NCI-H524 (cell line): ENCODE results near the gene DNAH6.

Source experiments
- DNase-seq, 2 experiments: peaks; one replicate each; lab custom pipeline; 2025; lab: John Stamatoyannopoulos, UW

Gene DNAH6

GRCh38 chr2:84694088-84694622 lies 177.9 kb downstream of the DNAH6 start:
- no peak for DNase-seq

- DNase-seq: no peak
These were observed 181.6 kb downstream of the DNAH6 start for GRCh38 chr2:84697895-84698294.

GRCh38 chr2:84700006-84700405 lies 183.7 kb downstream of the DNAH6 start:
- DNase-seq: no peak

DNA sequence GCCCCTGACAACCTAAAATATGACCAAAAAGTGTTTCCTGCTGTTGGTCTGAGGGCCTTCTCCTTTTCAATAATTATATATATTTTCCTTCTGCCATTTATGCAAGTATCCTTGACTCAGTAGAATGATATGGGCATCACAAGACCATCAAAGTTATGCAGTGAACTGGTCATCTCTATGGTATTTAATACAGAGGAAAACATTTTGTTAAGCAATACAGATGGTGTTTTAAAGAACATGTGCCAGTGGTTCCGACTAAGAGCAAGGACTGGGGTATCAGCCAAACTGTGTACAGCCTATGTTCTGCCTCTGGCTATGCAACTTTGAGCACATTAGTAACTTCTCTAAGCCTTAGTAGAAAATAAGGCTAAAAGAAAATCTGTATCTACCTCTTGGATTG lies 185.6 kb downstream of the DNAH6 start:
- DNase-seq: no peak

- no peak for DNase-seq
These were observed 186.6 kb downstream of the DNAH6 start for GRCh38 chr2:84702941-84703340.

- DNase-seq: no peak
These were observed 187.5 kb downstream of the DNAH6 start for GRCh38 chr2:84703831-84704230.

GRCh38 chr2:84704505-84705244 lies 188.4 kb downstream of the DNAH6 start:
- DNase-seq: no peak

DNA sequence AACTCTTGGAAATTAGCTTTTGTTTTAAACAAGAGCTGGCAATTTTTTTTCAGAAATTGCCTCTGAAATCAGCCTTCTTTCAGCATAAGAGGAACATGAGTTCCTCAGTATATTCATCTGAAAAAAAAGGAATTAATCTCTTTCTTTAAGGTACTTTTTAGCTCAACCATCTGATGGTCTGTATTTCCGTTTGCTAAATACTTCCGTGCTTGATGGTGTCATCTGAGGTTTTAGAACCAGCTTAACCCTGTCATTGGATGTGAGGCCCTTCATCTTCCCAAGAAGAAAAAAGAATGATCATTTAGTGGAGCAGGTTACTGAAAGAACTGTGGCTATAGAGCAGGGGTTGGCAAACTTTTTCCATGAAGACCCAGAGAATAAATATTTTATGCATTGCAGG lies 189.6 kb downstream of the DNAH6 start:
- DNase-seq: no peak

DNA sequence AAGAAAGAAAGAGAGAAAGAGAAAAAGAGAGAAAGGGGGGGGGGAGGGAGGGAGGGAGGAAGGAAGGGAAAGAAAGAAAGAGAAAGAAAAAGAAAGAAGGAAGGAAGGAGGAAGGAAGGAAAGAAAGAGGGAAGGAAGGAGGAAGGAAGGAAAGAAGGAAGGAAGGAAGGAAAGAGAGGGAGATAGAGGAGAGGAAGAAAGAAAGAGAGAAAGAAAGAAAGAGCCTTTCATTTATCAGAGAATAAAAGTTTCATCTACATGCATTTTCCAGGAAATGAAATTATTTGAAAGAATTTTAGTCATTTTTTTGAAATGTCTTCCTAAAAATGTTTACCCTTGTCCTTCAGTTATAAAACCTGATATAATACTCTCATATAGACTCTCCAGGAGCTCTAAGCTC lies 192.1 kb downstream of the DNAH6 start:
- no peak for DNase-seq

DNA sequence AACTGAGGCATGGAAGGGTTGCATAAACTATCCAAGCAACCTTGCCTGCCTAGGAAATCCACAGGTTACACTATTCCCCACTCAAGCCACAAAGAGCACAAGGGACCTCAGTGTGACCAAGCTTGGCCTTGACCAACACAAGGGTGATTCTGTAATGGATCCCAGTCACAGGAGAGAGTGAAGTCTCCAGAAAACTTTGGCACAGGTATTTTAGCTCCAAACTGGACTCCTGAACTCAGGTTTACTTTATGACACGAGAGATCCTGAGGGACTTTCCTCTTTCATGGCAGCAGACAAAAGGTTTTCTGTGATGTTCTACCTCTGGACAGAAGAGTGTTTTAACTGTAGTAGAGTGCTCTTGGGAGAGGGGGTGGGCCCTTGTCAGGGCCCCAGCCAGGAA lies 195.4 kb downstream of the DNAH6 start:
- DNase-seq: no peak

DNA sequence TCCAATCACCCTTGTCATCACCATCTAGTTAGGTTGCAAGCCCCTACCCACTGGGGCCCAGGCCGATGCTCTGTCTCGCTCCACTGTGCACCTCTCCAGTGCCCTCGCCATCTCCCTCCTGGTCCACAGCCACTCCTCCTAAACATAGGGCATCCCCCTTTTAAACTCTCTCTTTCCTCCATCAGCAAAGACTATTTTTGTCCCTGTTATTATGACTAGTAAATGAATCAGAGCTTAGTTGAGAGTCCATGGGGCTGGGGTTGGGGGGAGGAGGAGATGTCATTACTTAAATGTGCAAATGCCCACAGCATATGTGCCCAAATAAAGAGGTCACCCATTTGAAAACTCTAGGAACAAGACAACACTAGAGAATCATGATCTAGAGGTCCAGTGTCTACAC lies 197.1 kb downstream of the DNAH6 start:
- DNase-seq: no peak

- no peak for DNase-seq
These were observed 200.3 kb downstream of the DNAH6 start for GRCh38 chr2:84716564-84716963.

DNA sequence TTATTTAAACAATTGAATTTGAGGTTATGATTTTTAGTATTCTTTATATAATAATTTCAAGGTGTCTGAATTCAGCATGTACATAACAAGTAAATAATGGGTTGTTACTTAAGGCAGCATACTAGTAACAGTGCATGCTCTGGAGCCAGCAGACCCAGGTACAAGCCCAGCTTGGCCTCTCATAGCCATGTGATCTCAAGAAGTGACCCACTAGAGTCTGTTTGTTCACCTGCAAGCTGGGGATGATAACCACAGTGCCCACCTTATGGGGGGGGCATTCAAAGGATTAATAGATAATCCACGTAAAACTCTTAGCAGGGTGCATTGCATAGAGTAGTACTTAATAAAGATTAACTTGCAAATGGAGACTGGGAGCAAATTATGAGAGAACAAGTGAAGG lies 201.0 kb downstream of the DNAH6 start:
- DNase-seq: peak in 1 of 2 experiments; percentile 45

GRCh38 chr2:84719434-84719833 lies 203.1 kb downstream of the DNAH6 start:
- no peak for DNase-seq

DNA sequence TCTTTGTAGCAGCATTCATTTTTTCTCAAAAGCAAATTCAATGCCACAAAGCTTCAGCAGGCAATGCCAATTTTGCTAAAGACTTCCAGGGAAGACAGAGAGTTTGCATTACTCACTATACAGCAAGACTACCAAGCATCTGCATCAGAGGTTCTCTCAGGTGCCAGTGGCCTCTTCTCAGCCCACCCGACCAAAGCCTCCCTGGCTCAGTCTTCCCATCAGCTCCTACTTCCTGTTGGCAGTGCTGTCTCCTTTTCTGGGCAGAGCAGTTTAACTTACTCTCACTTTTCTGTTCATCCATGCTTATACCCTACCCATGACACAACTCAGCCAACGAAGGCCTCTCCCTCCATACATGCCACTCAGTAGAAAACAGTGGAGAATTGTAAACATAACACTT lies 207.5 kb downstream of the DNAH6 start:
- no peak for DNase-seq

DNA sequence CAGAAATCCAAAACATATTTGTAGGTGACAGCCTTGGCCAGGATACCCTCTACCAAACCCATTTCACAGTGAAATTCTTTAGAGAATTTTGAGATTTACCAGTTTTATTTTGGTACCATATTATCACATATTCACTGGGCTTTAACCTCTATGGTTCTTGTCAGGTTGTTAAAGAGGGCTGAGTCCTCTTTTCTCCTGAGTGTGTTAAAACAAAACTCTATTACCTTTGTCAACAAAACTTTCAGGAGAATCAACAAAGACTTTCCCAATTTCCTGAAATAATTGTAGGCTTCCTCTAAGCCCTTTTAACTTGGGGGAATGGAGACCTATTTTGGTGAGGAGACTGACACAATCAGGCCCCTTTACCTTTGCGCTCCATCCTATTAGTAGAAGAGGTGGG lies 209.4 kb downstream of the DNAH6 start:
- DNase-seq: no peak

DNA sequence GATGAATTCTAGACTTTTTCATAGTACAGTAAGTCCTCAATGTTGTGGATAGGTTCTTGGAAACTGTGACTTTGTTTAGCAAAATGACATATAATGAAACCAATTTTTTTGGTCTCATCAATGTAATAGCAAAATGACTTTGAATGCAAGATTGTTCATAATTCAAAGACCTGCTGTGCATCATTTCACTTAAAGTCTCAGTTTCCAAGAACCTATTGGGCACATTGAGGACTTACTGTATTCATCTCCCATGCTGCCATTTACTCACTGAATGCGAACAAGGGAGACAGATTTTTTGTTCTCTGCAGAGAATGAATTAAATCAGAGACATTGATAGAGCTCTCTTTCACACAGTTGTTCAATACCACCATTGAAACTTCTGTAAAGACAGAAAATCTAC lies 211.0 kb downstream of the DNAH6 start:
- DNase-seq: no peak

DNA sequence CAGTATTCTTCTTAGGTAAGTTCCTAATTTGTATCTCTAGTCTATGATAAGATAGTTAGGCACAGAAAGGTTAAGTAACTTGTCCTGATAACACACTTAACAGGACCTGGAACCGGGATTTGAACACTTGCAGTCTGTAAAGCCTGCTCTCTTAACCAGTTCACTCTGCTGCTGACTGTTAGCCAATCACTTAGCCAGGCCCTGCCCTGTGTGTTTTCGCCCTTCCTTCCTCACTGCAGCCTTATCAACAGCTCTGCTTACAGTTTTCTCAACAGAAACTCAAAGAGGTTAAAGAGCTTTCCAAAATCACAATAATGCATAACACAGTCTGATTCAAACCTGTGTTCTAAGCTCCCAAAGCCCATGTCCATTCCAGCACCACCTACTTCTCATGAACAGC lies 212.9 kb downstream of the DNAH6 start:
- DNase-seq: no peak

- no peak for DNase-seq
These were observed 214.9 kb downstream of the DNAH6 start for GRCh38 chr2:84731185-84731584.

- no peak for DNase-seq
These were observed 216.8 kb downstream of the DNAH6 start for GRCh38 chr2:84732897-84733778.

DNA sequence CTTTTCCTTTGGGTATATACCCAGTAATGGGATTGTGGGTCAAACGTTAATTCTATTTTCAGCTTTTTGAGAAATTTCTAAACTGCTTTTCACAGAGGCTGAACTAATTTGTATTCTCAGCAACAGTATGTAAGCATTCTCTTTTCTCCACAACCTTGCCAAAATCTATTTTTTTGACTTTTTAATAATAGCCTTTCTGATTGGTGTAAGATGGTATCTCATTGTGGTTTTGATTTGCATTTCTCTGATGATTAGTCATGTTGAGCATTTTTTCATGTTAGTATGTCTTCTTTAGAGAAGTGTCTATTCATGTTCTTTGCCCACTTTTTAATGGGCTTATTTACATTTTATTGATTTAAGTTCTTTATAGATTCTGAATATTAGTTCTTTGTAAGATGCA lies 219.1 kb downstream of the DNAH6 start:
- no peak for DNase-seq

DNA sequence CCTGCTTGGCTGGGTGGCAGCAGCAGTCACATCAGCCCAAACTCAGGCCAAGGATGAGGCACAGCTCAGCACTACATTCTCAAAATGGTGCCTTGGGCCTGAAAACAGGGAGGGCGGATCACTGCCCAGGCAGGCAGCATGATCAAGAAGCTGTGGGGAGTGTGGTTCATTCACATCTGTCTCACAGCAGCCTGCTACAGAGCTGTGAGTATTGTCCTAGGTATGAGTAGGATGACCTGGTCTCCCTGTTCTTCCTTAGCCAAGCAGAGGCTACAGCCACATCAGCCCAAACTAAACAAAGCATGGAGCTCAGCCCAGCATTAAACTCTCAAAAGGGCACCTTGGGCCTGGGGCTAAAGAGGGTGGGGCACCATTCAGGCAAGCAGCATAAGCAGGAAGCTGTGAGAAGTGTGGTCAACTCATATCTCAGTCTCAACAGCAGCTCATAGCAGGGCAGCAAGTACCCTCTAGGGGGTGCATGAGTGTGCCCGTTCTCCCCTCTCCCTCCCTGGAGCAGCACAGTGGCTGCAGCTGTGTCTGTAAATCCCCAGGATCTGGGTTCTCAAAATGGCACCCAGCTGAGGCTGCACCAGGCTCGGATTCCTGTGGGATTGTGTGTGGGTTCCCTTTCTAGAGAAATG lies 225.0 kb downstream of the DNAH6 start:
- DNase-seq: peak in 1 of 2 experiments; percentile 44

DNA sequence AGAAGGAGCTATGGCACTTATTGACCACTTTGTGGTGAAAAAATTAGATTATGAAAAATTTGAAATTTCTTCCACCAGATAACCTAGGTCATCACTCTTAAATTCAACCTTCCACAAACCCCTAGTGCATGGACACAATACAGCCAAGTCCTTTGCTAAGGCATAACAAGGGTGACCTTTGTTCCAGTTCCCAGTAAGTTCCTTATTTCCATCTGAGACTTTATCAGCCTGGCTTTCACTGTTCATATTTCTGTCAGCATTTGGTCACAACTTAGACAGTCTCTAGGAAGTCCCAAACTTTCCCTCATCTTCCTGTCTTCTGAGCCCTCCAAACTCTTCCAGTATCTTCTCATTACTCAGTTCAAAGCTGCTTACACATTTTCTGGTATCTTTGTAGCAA lies 232.0 kb downstream of the DNAH6 start:
- DNase-seq: no peak
